KOPT-K1 (cell line): ENCODE results near the gene HMHB1.

ENCODE experiments used
- H3K27ac ChIP-seq: fragments of 200-600 bp; sonication (generic); 2 replicates; pipeline ENCODE4 v1.5.1; 2016; ENCODE audit warnings: antibody characterized with exemption, mild to moderate bottlenecking, low read depth, low read length; ENCODE audit not compliant: poor library complexity, severe bottlenecking
- H3K36me3 ChIP-seq: fragments of 200-600 bp; sonication (generic); 2 replicates; pipeline ENCODE4 v1.5.1; 2017; ENCODE audit warnings: antibody characterized with exemption, mild to moderate bottlenecking, low read length, moderate library complexity; ENCODE audit not compliant: insufficient read depth
- H3K9me3 ChIP-seq: fragments of 200-600 bp; sonication (generic); 2 replicates; pipeline ENCODE4 v1.5.1; 2017; ENCODE audit warnings: antibody characterized with exemption, low read length, mild to moderate bottlenecking; ENCODE audit not compliant: insufficient read depth, poor library complexity, severe bottlenecking

HMHB1 gene

GRCh38 chr5:143826951-143827444, 15.0 kb downstream of the HMHB1 start:
- Histone ChIP-seq H3K36me3 (no peaks in the 10 kb centered on the region), H3K9me3 (no peaks in the 10 kb centered on the region), H3K27ac (no peak overlapping the region)

GRCh38 chr5:143828710-143829109, 16.7 kb downstream of the HMHB1 start:
- Histone ChIP-seq H3K36me3 (no peaks in the 10 kb centered on the region), H3K9me3 (no peaks in the 10 kb centered on the region), H3K27ac (no peak overlapping the region)

GRCh38 chr5:143833177-143833576, 21.2 kb downstream of the HMHB1 start:
- no peaks in the 10 kb centered on the region for H3K36me3 ChIP-seq
- H3K9me3 ChIP-seq, result no peaks in the 10 kb centered on the region

GRCh38 chr5:143835251-143835650, 23.3 kb downstream of the HMHB1 start:
- Histone ChIP-seq H3K27ac (no peak overlapping the region), H3K36me3 (no peaks in the 10 kb centered on the region), H3K9me3 (no peaks in the 10 kb centered on the region)

More at GRCh38 chr5:143833177-143833576, 21.2 kb downstream of the HMHB1 start:
- H3K27ac ChIP-seq, result no peak overlapping the region

- no peaks in the 10 kb centered on the region for H3K9me3 ChIP-seq
- no peaks in the 10 kb centered on the region for H3K36me3 ChIP-seq
- no peak overlapping the region for H3K27ac ChIP-seq
Measured at GRCh38 chr5:143836161-143836725, 24.3 kb downstream of the HMHB1 start.

GRCh38 chr5:143837306-143837848, 25.4 kb downstream of the HMHB1 start:
- Histone ChIP-seq H3K36me3 (no peaks in the 10 kb centered on the region), H3K9me3 (no peaks in the 10 kb centered on the region), H3K27ac (no peak overlapping the region)

- Histone ChIP-seq H3K36me3 (no peaks in the 10 kb centered on the region), H3K27ac (no peak overlapping the region), H3K9me3 (no peaks in the 10 kb centered on the region)
Measured at GRCh38 chr5:143841446-143841845, 29.5 kb downstream of the HMHB1 start.

GRCh38 chr5:143842920-143843319, 31.0 kb downstream of the HMHB1 start:
- Histone ChIP-seq H3K36me3 (no peaks in the 10 kb centered on the region), H3K9me3 (no peaks in the 10 kb centered on the region), H3K27ac (no peak overlapping the region)

GRCh38 chr5:143843461-143843860, 31.5 kb downstream of the HMHB1 start:
- H3K36me3 ChIP-seq, result no peaks in the 10 kb centered on the region
- no peaks in the 10 kb centered on the region for H3K9me3 ChIP-seq
- no peak overlapping the region for H3K27ac ChIP-seq

GRCh38 chr5:143850050-143850683, 38.2 kb downstream of the HMHB1 start:
- H3K9me3 ChIP-seq, result no peaks in the 10 kb centered on the region
- H3K36me3 ChIP-seq, result no peaks in the 10 kb centered on the region
- no peak overlapping the region for H3K27ac ChIP-seq

- H3K27ac ChIP-seq, result no peak overlapping the region
- H3K36me3 ChIP-seq, result no peaks in the 10 kb centered on the region
- no peaks in the 10 kb centered on the region for H3K9me3 ChIP-seq
Measured at GRCh38 chr5:143851383-143851782, 39.4 kb downstream of the HMHB1 start.

GRCh38 chr5:143860211-143860610, 48.2 kb downstream of the HMHB1 start:
- H3K36me3 ChIP-seq, result no peaks in the 10 kb centered on the region
- H3K9me3 ChIP-seq, result no peaks in the 10 kb centered on the region
- H3K27ac ChIP-seq, result no peak overlapping the region

- Histone ChIP-seq H3K9me3 (no peaks in the 10 kb centered on the region), H3K27ac (no peak overlapping the region), H3K36me3 (no peaks in the 10 kb centered on the region)
Measured at GRCh38 chr5:143862271-143862670, 50.3 kb downstream of the HMHB1 start.

- H3K27ac ChIP-seq, result no peak overlapping the region
- H3K36me3 ChIP-seq, result no peaks in the 10 kb centered on the region
- H3K9me3 ChIP-seq, result no peaks in the 10 kb centered on the region
Measured at GRCh38 chr5:143865426-143866025, 53.6 kb downstream of the HMHB1 start.
